ENCODE measurements around the gene IDH3G. TPM values are rescaled to one million over a fixed set of nuclear protein-coding genes. Genes with fewer than 3 reads are reported as not detected.

The IDH3G gene
- total RNA-seq, 1 experiment from 2014 or later: 52.0 TPM

GRCh38 chrX:153786669-153787068, 7.5 kb downstream of the IDH3G start:
- no TSS peak for BruUV-seq (replicated peaks)
- Histone ChIP-seq H3K9me3 (ENCODE audit: low read depth, low read length, poor library complexity, severe bottlenecking) (no peaks in the 10 kb centered on the region), H3K27ac (ENCODE audit: low read depth, low read length, poor library complexity, severe bottlenecking) (no peak overlapping the region), H3K4me3 (ENCODE audit: low read depth, low read length, poor library complexity, severe bottlenecking) (no peak overlapping the region), H3K4me1 (ENCODE audit: insufficient read depth, low read length, poor library complexity, severe bottlenecking) (no peaks in the 10 kb centered on the region), H3K36me3 (ENCODE audit: insufficient read depth, low read length, poor library complexity, severe bottlenecking) (no peaks in the 10 kb centered on the region), H3K27me3 (replicated peaks; ENCODE audit: insufficient read depth, low read depth, low read length, poor library complexity) (no peaks in the 10 kb centered on the region)
- POLR2A ChIA-PET (ENCODE audit: low non-redundant PET): no interaction called here
- no peak for TF ChIP-seq EZH2 (IDR thresholded peaks at IDR 0.05; ENCODE audit: borderline replicate concordance, low read depth, low read length, poor library complexity, severe bottlenecking)
- TF ChIP-seq, protein P1, sequence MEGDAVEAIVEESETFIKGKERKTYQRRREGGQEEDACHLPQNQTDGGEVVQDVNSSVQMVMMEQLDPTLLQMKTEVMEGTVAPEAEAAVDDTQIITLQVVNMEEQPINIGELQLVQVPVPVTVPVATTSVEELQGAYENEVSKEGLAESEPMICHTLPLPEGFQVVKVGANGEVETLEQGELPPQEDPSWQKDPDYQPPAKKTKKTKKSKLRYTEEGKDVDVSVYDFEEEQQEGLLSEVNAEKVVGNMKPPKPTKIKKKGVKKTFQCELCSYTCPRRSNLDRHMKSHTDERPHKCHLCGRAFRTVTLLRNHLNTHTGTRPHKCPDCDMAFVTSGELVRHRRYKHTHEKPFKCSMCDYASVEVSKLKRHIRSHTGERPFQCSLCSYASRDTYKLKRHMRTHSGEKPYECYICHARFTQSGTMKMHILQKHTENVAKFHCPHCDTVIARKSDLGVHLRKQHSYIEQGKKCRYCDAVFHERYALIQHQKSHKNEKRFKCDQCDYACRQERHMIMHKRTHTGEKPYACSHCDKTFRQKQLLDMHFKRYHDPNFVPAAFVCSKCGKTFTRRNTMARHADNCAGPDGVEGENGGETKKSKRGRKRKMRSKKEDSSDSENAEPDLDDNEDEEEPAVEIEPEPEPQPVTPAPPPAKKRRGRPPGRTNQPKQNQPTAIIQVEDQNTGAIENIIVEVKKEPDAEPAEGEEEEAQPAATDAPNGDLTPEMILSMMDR (conservative IDR thresholded peaks at IDR 0.05; ENCODE audit: low read depth, low read length): no peak
- CTCF ChIA-PET: no interaction called here
- no peak for DNase-seq (ENCODE audit: low spot score)
- intact Hi-C loops (cut with micrococcal nuclease; ENCODE audit: unreplicated experiment): no loop called here

DNA sequence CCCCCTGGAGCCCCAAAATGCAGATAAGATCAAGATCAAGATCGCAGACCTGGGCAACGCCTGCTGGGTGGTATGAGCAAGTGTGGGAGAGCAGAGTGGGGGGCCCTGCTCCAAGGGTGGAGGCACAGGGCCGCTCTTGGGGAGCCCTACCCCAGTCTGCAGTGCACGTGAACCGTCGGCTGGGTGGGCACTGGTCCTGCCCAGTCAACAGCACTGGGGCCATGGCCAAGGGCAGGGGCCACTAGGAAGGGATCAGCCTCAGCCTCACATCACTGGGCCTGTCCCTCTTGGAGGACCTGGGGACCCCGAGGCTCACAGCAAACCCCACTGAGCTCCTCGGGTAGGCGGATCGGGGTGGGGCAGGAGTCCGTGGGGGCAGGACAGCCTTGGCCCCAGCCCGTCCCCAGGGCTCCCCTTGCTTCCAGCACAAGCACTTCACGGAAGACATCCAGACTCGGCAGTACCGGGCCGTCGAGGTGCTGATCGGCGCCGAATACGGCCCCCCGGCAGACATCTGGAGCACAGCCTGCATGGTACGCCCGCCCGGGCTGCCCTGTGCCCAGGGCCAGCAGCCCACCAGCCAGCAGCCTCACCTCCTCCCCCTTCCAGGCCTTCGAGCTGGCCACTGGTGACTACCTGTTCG, 9.7 kb downstream of the IDH3G start:
- ChIA-PET POLR2A (ENCODE audit: low non-redundant PET) (no interaction called here), CTCF (no interaction called here)
- no TSS peak for BruUV-seq (replicated peaks)
- H3K36me3 ChIP-seq (ENCODE audit: insufficient read depth, low read length, poor library complexity, severe bottlenecking): no peaks in the 10 kb centered on the region
- H3K27ac ChIP-seq (ENCODE audit: low read depth, low read length, poor library complexity, severe bottlenecking): no peak overlapping the region
- no peaks in the 10 kb centered on the region for H3K9me3 ChIP-seq (ENCODE audit: low read depth, low read length, poor library complexity, severe bottlenecking)
- no peak overlapping the region for H3K4me3 ChIP-seq (ENCODE audit: low read depth, low read length, poor library complexity, severe bottlenecking)
- intact Hi-C loops (cut with micrococcal nuclease; ENCODE audit: unreplicated experiment): no loop called here
- TF ChIP-seq EZH2 (IDR thresholded peaks at IDR 0.05; ENCODE audit: borderline replicate concordance, low read depth, low read length, poor library complexity, severe bottlenecking): no peak
- TF ChIP-seq, protein P1 (conservative IDR thresholded peaks at IDR 0.05; ENCODE audit: low read depth, low read length): no peak
- DNase-seq (ENCODE audit: low spot score): no peak
- no peaks in the 10 kb centered on the region for H3K4me1 ChIP-seq (ENCODE audit: insufficient read depth, low read length, poor library complexity, severe bottlenecking)
- no peaks in the 10 kb centered on the region for H3K27me3 ChIP-seq (replicated peaks; ENCODE audit: insufficient read depth, low read depth, low read length, poor library complexity)

DNA sequence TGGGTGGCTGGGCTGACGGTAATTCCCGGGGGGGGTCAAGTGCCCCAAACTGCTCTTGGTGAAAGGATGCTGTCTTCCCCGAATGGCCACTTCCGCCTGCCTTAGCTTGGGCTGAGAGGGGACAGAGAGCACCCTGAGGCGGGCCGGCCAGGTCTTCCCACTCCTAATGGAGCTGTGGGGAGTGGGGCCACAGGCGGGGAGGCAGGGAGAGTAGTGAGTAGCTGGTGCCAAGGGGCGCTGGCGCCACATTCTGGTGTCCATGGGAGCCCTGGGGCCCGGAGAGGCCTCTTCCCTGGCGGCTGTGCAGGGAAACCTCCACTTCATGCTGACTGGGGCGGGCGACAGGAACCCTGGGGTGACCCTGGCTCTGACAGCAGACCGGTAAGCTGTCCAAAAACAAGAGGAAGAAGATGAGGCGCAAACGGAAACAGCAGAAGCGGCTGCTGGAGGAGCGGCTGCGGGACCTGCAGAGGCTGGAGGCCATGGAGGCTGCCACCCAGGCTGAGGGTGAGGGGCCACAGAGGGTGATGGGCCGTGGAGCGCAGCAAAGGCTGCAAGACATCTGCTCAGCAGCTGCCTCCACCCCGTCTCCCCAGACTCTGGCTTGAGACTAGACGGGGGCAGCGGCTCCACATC, 10.7 kb downstream of the IDH3G start:
- H3K9me3 ChIP-seq (ENCODE audit: low read depth, low read length, poor library complexity, severe bottlenecking): no peaks in the 10 kb centered on the region
- CTCF ChIA-PET: no interaction called here
- TF ChIP-seq, protein P1 (conservative IDR thresholded peaks at IDR 0.05; ENCODE audit: low read depth, low read length): no peak
- no peak for TF ChIP-seq EZH2 (IDR thresholded peaks at IDR 0.05; ENCODE audit: borderline replicate concordance, low read depth, low read length, poor library complexity, severe bottlenecking)
- no peaks in the 10 kb centered on the region for H3K4me1 ChIP-seq (ENCODE audit: insufficient read depth, low read length, poor library complexity, severe bottlenecking)
- POLR2A ChIA-PET (ENCODE audit: low non-redundant PET): no interaction called here
- no peak overlapping the region for H3K27ac ChIP-seq (ENCODE audit: low read depth, low read length, poor library complexity, severe bottlenecking)
- intact Hi-C loops (cut with micrococcal nuclease; ENCODE audit: unreplicated experiment): no loop called here
- no peak for DNase-seq (ENCODE audit: low spot score)
- no peaks in the 10 kb centered on the region for H3K36me3 ChIP-seq (ENCODE audit: insufficient read depth, low read length, poor library complexity, severe bottlenecking)
- BruUV-seq (replicated peaks): no TSS peak
- no peaks in the 10 kb centered on the region for H3K27me3 ChIP-seq (replicated peaks; ENCODE audit: insufficient read depth, low read depth, low read length, poor library complexity)
- H3K4me3 ChIP-seq (ENCODE audit: low read depth, low read length, poor library complexity, severe bottlenecking): no peak overlapping the region
